HG02981 (cell line): ENCODE measurements around the gene CCDC146.
"Not testable (repeated sequence)": the region's sequence is repeated elsewhere in the genome, so short reads cannot be mapped to it uniquely, and the experiment has no call there.

Source experiments
- ATAC-seq: cut with Tn5 transposase; IDR thresholded peaks from one replicate; pipeline ENCODE4 v1.9.1; 2021; ENCODE audit warnings: mild to moderate bottlenecking, moderate library complexity; ENCODE audit not compliant: unreplicated experiment

The CCDC146 gene

DNA sequence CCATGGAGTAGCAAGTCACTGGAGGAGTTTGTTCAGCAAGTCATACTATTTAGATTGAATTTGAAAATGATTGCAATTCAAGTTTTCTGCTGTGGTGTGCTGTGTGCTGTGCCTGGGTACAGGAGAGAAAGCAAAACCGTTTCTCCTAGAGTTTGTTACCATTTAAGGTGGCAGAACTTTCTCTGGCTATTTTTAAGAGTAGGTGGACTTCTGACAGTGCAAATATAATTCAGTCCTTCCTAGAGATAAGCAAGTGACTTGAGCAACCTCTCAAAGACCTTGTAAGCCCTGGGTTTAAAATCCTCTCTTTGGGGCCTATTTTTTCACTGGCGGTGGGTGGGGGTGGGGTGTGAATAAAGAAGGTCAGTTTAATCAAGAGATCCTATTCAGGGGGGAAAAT, 120.1 kb downstream of the CCDC146 start:
- ATAC-seq: no peak

- ATAC-seq: no peak
Measured at GRCh38 chr7:77244222-77244934, 122.0 kb downstream of the CCDC146 start.

GRCh38 chr7:77245015-77245755, 122.8 kb downstream of the CCDC146 start:
- no peak for ATAC-seq

DNA sequence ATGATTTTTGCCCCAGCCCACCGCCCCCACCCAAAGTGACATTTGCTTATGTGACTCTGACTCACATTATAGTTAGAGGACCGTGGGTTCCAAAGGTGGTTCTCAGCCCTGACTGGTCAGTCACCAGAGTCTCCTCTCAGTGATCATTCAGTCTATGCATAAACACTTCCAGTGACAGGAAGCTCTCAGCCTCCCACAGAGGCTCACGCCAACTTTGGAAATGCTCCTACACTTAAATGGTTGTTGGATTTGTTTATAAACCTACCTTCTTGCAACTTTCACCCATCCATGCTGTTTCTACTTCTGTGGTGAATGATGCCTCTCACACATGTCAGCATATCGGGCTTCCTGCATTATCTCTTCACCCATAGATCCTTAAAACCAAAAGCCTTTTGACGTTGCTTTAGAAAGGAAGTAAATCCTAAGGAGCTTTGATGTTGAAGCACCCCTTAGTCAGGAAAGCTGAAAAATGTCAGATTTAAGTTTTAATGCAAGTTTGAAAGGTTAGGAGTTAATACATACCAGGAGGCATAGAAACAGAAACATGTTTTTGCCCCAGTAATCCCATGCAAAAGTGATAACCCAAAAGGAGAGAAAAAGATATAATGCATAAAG, 123.7 kb downstream of the CCDC146 start:
- ATAC-seq: no peak

GRCh38 chr7:77247206-77247850, 124.9 kb downstream of the CCDC146 start:
- ATAC-seq: peak; percentile 79

- no peak for ATAC-seq
Measured at GRCh38 chr7:77248154-77248553, 125.7 kb downstream of the CCDC146 start.

DNA sequence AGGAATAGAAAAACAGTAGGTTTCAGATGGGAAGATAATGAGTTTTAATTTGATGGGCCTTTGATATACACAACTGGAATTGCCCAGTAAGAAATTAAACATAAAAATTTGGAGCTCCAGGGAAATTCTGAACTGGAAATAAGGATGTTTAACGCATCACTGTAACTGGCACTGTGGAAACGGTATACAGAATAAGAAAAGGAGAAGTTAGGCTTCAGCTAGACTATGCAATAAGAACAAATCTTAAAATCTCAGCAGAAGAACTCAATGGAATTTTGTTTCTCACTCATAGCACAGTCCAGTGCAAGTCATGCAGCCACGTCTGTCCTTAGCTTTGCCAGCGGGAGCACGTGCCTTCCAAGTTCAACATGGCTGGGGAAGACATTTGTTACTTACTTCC, 130.1 kb downstream of the CCDC146 start:
- no peak for ATAC-seq

DNA sequence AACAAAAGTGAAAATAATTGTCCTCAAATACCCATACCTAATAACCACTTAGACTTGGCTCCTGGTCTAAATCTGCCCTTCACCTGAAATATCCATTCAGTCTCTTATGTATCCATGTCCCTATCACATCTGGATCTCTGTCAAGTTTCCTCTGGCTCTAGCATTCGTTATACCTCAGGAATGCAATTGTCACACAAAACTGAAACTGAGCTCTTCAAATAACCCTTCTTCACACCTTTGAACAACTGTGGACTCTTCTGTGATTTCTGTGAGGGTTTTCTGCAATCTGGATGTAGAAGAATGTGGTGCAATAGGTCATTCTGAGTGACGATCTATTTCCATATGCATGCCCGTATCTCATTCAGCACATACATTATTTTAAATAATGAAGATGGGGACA, 130.7 kb downstream of the CCDC146 start:
- no peak for ATAC-seq

GRCh38 chr7:77254429-77254828, 132.0 kb downstream of the CCDC146 start:
- ATAC-seq: no peak

DNA sequence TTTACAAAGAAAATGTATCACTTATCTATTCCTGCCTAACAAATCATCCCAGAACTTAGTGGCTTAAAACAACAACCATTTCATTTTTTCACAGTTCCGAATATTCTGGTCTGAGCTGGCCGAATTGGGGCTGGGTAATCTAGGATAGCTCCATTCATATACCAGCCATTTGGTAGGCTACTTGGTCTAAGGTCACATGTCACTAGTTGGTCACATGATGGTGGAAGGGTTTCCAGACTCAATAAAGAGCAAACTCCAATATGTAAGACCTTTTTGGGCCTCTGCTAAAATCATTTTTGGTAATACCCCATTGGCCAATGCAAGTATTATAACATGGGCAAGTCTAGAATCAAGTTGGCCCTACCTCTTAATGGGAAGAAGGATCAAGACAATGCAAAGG, 132.5 kb downstream of the CCDC146 start:
- ATAC-seq: no peak

DNA sequence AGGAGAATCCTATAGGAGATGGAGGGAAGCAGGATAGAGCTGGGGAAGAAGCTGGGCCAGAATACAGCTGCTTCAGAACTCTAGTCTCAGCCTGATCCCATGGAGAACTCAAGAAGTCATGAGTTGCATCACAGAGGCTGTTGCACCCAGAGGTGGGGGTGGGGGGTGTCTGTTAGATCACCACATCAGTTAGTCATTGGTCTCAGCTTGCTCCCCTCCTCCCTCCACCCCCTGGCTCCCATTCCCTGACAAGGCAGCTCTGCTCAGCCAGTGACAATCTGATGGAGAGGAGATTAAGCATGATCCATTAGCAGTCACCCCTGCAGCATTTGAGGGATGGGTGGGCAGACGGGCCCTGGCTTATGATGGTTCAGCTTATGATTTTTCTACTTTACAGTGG, 135.6 kb downstream of the CCDC146 start:
- ATAC-seq: no peak

GRCh38 chr7:77258593-77258992, 136.2 kb downstream of the CCDC146 start:
- ATAC-seq: no peak

DNA sequence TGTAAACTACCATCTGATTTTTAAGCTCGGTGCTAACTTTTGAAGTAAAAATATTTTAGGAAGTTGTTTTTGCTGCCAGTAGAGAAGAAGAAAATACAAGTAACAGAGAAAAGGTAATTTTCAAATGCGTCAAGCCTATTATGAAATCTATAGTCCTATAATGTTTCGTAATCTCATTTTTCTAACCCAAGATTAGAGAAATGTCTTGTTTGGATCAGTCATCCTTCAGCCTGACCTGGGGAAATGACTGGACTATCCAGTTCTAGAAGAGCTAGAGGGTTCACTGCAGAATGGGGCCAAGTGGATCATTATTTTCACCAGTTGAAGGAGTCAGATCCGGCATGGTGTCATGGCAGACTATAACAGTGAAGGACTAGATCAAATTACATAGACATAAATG, 139.9 kb downstream of the CCDC146 start:
- ATAC-seq: no peak

GRCh38 chr7:77265666-77266065, 143.3 kb downstream of the CCDC146 start:
- ATAC-seq: no peak

- peak; percentile 85 for ATAC-seq
Measured at GRCh38 chr7:77266291-77266794, 143.9 kb downstream of the CCDC146 start.

- ATAC-seq: peak; percentile 59
Measured at GRCh38 chr7:77269360-77270093, 147.1 kb downstream of the CCDC146 start.

DNA sequence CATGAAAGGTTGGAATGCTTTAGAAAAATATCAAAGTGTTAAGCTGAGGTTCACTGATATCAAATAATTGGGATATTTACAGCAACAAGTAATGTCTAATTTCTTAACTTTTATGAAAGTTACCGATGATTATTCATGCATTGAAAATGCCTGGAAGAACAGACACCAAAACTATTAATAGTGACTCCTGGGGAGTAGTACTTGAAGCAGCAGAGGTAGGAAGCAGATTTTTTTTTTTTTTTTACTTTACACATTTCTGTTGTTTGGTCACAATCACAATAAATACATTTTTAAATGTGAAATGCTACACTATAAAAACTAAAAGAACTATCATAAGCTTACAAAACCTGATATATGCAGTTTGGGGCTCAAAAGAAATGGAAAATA, 147.7 kb downstream of the CCDC146 start:
- no peak for ATAC-seq

DNA sequence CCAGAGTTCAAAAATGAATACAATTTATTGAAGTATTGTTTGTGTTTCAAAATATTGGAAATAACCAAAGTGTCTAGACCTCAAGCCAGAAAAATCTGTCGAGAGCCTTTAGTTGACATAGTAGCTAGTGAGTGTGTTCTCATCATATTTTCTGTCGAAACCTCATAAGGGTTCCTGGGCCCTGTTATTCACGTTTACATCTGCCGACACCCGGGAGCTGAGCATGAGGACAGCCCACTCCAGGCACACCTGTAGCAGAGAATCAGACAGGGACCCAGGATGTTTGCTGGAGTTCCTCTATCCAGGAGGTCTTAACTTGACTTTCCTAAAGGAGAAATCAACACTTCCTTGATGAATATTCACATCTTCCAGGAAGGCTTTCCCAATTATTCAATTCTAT, 149.4 kb downstream of the CCDC146 start:
- no peak for ATAC-seq

- ATAC-seq: not testable (repeated sequence)
Measured at GRCh38 chr7:77275663-77276062, 153.2 kb downstream of the CCDC146 start.

DNA sequence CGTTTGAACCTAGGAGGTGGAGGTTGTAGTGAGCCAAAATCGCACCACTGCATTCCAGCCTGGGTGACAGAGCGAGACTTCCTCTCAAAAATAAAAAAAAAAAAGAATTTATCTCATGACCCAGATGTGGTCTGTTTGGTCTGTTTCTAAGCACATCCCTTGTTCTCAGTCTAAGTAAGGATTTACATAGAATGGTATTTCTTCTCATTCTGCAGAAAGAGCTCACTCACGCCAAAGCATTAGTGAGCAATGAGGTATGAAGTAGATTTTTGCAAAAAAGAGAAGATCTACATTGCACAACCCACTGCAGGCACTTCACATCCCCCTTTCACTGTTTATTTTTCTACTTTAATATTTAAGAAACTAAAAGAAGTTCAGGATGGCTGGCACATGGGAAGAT, 153.7 kb downstream of the CCDC146 start:
- ATAC-seq: no peak
